ENCODE data around the gene WFS1. TPM values are rescaled to one million over a fixed set of nuclear protein-coding genes. Genes with fewer than 3 reads are reported as not detected.

The WFS1 gene
- total and polyA plus RNA-seq, 2 of the 8 experiments (the other 6 are each of a cell fraction or from before 2014, with no cell fraction given), result 29.1 to 43.1 TPM

GRCh38 chr4:6347511-6348045, 77.9 kb downstream of the WFS1 start:
- Histone ChIP-seq H2BK5ac (ENCODE audit: low read depth, low read length) (no peak overlapping the region), H3K27ac (ENCODE audit: low read depth, low read length) (no peak overlapping the region), H3K4me3 (ENCODE audit: extremely low read depth in 1 of 4, insufficient read depth in 2 of 4, low read depth in 3 of 4, low read length in 4 of 4) (no peak overlapping the region), H2AFZ (ENCODE audit: low read length) (no peak overlapping the region), H2BK15ac (ENCODE audit: low read length) (no peak overlapping the region), H3K4me2 (ENCODE audit: insufficient read depth in 1 of 2, low read depth in 2 of 2, low read length in 2 of 2) (no peak overlapping the region), H3K14ac (ENCODE audit: insufficient read length) (no peak overlapping the region), H3K18ac (ENCODE audit: extremely low read depth, low read length) (no peak overlapping the region), H4K91ac (replicated peaks; ENCODE audit: insufficient read length, low read length) (no peak overlapping the region), H2BK20ac (ENCODE audit: low read length) (no peak overlapping the region), H3K56ac (replicated peaks; ENCODE audit: insufficient read length, low read depth, low read length) (no peak overlapping the region), H2BK120ac (replicated peaks; ENCODE audit: low read depth, low read length) (no peak overlapping the region), H3K23ac (ENCODE audit: insufficient read length) (no peak overlapping the region), H3K79me2 (ENCODE audit: control insufficient read depth in 1 of 2, insufficient read depth in 2 of 2, low read length in 2 of 2) (no peaks in the 10 kb centered on the region), H4K20me1 (replicated peaks in 1 of 2; ENCODE audit: control insufficient read depth in 1 of 2, insufficient read depth in 2 of 2, low read length in 2 of 2) (no peaks in the 10 kb centered on the region), H3K79me1 (ENCODE audit: low read depth, low read length) (no peaks in the 10 kb centered on the region), H3K4me1 (replicated peaks in 1 of 4; ENCODE audit: control insufficient read depth in 3 of 4, insufficient read depth in 4 of 4, low read length in 3 of 4) (peaks cover 0 to 4% (median 2%) of the 10 kb centered on the region in 4 experiments; a peak in 2 of 7 replicates), H3K9ac (replicated peaks in 1 of 4; ENCODE audit: extremely low read depth in 1 of 4, low read depth in 3 of 4, low read length in 3 of 4) (no peak overlapping the region), H4K8ac (ENCODE audit: extremely low read depth, insufficient read depth, low read length) (no peak overlapping the region), H2BK12ac (ENCODE audit: low read depth, low read length) (no peak overlapping the region), H3K4ac (replicated peaks; ENCODE audit: insufficient read length, low read depth, low read length) (no peak overlapping the region), H4K5ac (ENCODE audit: insufficient read length, low read depth, low read length) (no peak overlapping the region), H3K9me3 (ENCODE audit: insufficient read depth in 2 of 2, low read depth in 1 of 2, low read length in 1 of 2) (no peaks in the 10 kb centered on the region), H3K23me2 (ENCODE audit: low read depth, low read length) (no peaks in the 10 kb centered on the region), H3K36me3 (ENCODE audit: control insufficient read depth in 2 of 4, insufficient read depth in 4 of 4, low read length in 3 of 4) (no peaks in the 10 kb centered on the region), H3K27me3 (replicated peaks in 1 of 4; ENCODE audit: control insufficient read depth in 3 of 4, extremely low read depth in 1 of 4, insufficient read depth in 3 of 4, low read length in 3 of 4) (no peaks in the 10 kb centered on the region), H2AK5ac (ENCODE audit: low read depth, low read length) (no peak overlapping the region)
- ChIA-PET CTCF (ENCODE audit: partially characterized antibody) (interaction anchor here (0.8 to 12.2 kb wide), 5 partner anchors 15 to 199 kb away, joined by 3 to 175 read pairs (median 7); no protein-coding TSS in a partner anchor), POLR2A (ENCODE audit: partially characterized antibody) (interaction anchor here (0.6 to 0.7 kb wide), 2 partner anchors 127 to 484 kb away, joined by 3 read pairs; no protein-coding TSS in a partner anchor)
- WGBS, 2 experiments (ENCODE audit: extremely low coverage in 1 of 2, insufficient coverage in 1 of 2, insufficient read length in 1 of 2, insufficient replicate concordance in 2 of 2, low coverage in 1 of 2, low lambda C conversion rate in 2 of 2, missing lambda C conversion rate in 1 of 2), result 89% methylated on average over 16 of the region's 17 CpGs; no CpG with 5 or more reads in 1 of the 2 experiments
- DNase-seq (ENCODE audit: low read depth in 1 of 2, low spot score in 2 of 2) (no peak), FAIRE-seq (no peak)
- TF ChIP-seq POLR2A (IDR thresholded peaks at IDR 0.05; ENCODE audit: control extremely low read depth in 1 of 2, low read depth in 2 of 2, low read length in 2 of 2) (no peak), EP300 (IDR thresholded peaks at IDR 0.05; ENCODE audit: borderline replicate concordance in 1 of 2, low read depth in 2 of 2, low read length in 2 of 2) (no peak), SIRT6 (IDR thresholded peaks at IDR 0.05; ENCODE audit: low read length) (no peak), HDAC6 (IDR thresholded peaks at IDR 0.05; ENCODE audit: low read depth, low read length) (no peak), MAX (IDR thresholded peaks at IDR 0.05) (no peak), TAF1 (IDR thresholded peaks at IDR 0.05; ENCODE audit: low read depth, low read length) (no peak), GTF2F1 (IDR thresholded peaks at IDR 0.05; ENCODE audit: borderline replicate concordance, low read depth, low read length) (no peak), RNF2 (IDR thresholded peaks at IDR 0.05; ENCODE audit: borderline replicate concordance, low read depth, low read length, missing control alignments, poor library complexity, severe bottlenecking) (no peak), RBBP5 (IDR thresholded peaks at IDR 0.05; ENCODE audit: borderline replicate concordance, low read depth, low read length) (no peak), SP2 (IDR thresholded peaks at IDR 0.05; ENCODE audit: low read length) (no peak), SIX5 (IDR thresholded peaks at IDR 0.05; ENCODE audit: low read depth, low read length) (no peak), EZH2 (IDR thresholded peaks at IDR 0.05; ENCODE audit: low read depth, low read length, severe bottlenecking) (no peak), SP1 (IDR thresholded peaks at IDR 0.05; ENCODE audit: low read depth, low read length) (no peak), PHF8 (conservative IDR thresholded peaks at IDR 0.05; ENCODE audit: low read depth, low read length) (no peak)
